ENCODE results near the gene NLRP3.

DNA sequence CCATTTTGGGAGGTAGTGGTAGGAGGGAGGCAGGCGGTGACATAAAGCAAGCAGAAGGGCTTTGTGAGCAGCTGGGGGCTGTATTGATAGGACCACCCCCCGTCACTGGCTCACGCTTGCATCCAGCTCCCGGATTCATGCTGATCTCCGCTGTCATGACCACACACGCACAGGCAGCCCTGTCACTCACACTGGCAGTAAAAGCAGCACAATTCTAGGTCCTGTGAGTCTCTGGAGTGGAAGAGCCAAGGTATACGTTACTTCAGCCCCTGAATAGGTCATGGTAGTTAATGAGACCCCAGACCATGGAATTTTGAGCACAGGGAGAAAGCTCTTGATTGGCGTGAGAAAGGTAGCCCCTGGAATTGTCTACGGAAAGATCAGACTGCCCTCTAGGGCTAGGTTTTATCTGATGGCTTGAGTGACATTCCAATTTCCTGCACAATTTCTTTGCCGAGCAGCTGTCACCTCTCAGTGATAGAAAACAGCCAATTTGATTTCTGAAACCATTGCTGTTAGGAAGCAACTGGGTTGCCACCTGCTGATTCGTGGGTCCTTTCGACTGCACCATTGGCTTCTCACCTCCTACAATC lies 36.6 kb downstream of the NLRP3 start:
- no peak for TF ChIP-seq POLR2AphosphoS5 (IDR thresholded peaks at IDR 0.05; ENCODE audit: low read depth)
- TF ChIP-seq, protein P1, sequence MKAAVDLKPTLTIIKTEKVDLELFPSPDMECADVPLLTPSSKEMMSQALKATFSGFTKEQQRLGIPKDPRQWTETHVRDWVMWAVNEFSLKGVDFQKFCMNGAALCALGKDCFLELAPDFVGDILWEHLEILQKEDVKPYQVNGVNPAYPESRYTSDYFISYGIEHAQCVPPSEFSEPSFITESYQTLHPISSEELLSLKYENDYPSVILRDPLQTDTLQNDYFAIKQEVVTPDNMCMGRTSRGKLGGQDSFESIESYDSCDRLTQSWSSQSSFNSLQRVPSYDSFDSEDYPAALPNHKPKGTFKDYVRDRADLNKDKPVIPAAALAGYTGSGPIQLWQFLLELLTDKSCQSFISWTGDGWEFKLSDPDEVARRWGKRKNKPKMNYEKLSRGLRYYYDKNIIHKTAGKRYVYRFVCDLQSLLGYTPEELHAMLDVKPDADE (IDR thresholded peaks at IDR 0.05), result no peak
